SIG-M5 (cell line): ENCODE results near the gene KCNK1.
"Not testable (repeated sequence)": the region's sequence is repeated elsewhere in the genome, so short reads cannot be mapped to it uniquely, and the experiment has no call there.

Experiments
- DNase-seq: peaks from one replicate; lab custom pipeline; 2025; lab: John Stamatoyannopoulos, UW

Gene KCNK1

DNA sequence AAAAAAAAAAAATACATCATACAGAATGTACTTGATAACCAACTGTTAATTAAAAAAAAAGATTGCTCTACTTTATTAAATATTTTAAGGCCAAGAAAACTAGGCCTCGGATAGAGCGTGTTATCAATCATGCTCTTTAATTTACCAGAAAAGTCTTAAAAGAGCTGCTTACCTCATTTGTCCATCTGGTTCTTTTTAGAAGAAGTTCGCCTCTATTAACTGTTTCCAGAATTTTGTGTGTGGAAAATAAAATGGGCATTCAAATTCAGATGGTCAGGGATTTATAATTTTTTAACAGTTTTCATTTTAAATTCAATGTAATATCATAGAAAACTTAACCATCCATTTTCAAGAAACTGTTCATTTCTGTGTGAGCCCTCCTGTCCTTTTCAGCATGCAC is 53.8 kb downstream of the KCNK1 start:
- DNase-seq = no peak

DNA sequence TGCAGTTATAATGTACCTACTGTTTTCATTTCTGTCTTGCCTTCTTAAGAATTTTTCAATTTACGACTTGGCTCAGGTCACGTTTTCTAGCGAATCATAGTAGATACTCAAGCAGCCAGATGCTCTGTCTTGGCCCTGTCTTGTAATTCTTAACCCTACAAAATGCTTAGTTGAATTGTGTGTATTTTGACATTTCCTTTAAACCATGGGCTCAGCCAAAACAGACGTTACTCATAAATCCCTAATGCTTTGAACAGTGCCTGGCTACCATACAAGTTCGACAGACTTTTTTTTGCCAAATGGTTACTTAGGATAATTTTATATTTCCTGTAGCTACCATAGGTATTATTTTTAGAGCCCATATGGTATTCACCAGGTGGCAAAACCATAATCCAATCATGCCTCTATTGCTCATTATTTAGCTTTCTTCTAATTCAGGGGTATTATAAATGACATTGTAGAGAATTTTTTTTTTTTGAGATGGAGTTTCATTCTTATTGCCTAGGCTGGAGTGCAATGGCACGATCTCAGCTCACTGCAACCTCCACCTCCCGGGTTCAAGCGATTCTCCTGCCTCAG is 54.3 kb downstream of the KCNK1 start:
- no peak for DNase-seq

DNA sequence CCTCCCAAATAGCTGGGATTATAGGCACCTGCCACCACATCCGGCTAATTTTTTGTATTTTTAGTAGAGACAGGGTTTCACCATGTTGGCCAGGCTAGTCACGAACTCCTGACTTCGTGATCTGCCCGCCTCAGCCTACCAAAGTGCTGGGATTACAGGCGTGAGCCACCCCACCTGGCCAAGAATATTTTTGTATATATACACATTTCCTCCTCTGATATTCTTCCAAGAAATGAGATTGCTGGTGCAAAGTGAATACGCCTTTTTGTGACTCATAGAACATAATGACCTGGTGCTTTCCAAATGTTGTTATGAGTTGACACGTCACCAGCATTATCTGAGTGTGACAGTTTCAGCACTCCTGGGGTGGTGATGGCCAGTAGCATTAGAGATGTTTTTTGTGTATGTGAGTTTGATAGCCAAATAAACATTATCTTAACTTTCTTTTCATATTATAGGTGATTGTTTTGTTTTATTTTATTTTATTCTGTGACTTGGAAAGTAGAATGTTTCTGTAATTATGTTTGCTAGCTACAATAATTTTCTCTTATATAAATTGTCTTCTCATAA is 54.9 kb downstream of the KCNK1 start:
- DNase-seq = no peak

DNA sequence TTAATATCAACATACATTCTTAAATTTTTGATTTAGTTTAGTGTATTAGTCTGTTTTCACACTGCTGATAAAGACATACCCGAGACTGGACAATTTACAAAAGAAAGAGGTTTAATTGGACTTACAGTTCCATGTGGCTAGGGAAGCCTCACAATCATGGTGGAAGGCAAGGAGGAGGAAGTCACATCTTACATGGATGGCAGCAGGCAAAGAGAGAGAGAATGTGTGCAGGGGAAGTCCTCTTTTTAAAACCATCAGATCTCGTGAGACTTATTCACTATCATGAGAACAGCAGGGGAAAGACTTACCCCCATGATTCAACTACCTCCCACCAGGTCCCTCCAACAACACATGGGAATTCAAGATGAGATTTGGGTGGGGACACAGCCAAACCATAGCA is 56.5 kb downstream of the KCNK1 start:
- DNase-seq = not testable (repeated sequence)

DNA sequence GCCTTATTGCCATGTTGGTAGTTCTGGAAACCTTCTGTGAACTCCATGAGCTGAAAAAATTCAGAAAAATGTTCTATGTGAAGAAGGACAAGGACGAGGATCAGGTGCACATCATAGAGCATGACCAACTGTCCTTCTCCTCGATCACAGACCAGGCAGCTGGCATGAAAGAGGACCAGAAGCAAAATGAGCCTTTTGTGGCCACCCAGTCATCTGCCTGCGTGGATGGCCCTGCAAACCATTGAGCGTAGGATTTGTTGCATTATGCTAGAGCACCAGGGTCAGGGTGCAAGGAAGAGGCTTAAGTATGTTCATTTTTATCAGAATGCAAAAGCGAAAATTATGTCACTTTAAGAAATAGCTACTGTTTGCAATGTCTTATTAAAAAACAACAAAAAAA is 57.4 kb downstream of the KCNK1 start:
- no peak for DNase-seq

DNA sequence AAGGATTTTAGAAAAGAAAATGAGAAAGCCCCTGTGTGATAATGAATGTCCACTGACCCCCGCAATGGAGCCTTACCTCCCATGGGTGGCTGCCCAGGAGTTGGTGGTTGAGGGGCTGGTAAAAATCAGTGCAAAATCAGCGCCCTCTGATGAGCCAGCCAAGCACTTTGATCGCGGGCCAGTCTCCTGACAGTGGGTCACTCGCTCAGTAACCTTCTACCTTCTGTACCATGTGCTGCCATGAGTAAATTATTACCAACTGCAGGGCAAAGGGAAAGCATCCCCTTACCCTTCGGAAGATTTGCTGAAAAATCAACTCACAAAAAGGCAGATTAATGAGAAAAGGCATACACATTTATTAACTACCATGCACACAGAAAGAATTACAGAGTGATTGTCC is 58.8 kb downstream of the KCNK1 start:
- no peak for DNase-seq

DNA sequence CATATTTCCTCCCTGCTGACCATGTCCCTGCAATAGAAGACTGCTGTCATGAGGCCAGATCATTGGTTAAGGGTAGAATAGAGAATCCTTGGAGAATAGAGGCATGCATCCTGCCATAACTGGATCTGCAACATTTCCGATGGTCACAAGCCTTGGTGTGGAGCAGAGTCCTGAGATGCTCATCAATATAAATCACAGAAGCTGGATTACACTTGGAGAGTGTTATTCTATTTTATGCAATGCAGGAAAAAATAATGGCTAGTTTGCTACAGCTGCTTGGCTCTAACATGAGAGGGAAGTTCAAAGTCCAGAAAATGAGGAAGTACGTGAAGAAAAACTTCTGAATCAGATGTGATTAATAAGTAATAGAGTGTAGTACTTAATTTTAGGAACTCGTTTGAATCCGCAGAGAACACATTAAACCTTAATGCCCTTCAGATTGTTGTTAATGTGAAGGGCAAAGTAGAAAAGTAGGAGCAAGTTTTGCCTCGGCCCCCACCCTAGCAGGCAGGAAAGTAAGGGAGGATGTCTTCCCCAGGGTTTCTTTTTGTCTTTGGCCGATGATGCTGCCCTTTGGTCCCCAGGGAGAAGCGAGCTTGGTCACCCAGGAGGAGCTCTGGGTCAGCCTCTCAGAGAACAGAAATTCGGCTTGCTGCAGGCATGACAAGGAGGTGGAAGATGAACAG is 59.5 kb downstream of the KCNK1 start:
- DNase-seq = no peak

DNA sequence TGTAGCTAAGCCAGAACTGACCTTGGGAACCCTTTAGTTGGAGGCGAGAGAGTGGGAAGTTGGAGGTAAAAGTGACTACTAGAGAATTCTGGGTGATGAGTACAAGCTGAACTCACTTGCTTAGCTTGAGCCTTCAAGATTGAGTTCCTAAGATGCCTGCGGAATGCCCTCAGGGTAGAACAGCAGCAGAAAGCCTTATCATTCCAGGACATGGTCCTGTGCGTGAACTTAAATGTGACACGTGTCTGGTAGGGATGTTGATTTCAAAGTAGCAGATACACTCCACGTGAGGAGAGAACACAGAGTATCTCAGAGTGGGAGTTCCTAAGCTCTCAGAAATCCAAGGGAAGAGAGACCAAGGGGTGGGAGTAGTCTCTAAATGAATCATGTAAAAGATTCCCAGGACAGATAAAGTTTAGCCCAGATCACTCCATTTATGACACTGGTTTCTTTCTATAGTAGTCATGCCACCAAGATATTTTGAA is 60.1 kb downstream of the KCNK1 start:
- DNase-seq = no peak

DNA sequence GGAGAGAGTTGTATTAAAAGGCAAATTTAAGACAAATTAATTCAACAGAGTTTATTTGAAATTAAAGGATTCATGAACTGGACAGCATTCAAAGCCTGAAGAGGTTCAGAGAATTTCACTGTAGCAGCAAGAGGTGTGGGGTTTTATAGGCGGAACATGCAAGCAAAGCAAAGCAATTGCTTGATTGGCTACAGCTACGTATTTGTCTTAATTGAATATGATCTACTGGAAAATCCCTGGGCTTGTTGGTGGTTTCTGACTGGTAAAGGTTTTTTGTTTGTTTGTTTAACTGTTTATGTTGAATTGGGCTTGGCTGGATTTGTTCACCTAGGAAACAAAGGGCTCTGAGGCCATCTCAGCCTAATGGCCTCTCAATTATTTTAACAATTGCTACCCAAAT is 61.5 kb downstream of the KCNK1 start:
- no peak for DNase-seq

DNA sequence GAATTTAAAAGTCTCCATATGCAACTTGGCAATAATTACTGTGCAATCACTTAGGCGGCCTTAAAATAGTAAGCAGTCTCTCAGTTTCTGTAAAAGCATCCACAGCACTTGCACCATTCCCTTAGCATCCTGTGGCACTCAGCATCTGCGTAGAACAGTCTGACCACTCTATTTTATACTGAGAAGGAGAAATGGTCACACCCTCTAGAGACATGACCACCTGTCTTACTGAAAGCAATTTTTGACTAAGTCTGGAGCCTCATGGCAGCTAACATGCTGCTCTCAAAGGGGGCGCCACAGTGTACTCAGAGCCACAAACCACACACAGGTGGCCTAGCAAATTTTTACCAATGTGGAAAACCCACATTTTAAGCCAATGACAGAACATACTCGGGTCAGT is 62.0 kb downstream of the KCNK1 start:
- no peak for DNase-seq

DNA sequence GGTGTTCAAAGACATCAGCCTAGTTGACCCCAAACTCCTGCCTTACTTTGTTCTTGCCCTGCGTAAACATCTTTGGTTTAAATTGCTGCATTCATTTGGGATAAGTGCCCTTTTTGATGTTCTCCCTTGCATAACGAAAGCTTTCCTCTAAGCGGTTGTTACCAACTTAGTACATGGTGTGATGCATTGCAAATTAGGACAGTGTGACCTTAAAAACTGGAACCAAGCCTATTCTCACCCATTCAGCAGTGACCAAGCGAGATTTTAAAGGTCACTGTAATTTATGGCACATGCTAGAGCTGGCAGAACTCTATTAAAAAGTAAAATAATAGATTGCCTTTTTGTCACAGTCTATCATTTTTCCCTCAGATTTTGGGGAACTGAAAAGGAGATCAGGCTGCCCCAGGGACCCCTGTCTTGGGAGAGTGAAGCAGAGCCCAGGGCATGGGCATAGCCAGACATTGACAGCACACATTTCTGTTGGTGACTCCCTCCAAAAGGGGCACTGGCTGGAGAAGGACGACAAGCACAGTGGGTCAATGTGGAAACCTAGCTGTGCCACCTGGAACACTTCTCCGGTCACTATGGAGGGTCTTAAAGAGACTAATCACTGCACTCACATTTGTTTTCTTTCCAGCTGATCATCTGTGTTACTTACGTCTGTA is 63.9 kb downstream of the KCNK1 start:
- no peak for DNase-seq

DNA sequence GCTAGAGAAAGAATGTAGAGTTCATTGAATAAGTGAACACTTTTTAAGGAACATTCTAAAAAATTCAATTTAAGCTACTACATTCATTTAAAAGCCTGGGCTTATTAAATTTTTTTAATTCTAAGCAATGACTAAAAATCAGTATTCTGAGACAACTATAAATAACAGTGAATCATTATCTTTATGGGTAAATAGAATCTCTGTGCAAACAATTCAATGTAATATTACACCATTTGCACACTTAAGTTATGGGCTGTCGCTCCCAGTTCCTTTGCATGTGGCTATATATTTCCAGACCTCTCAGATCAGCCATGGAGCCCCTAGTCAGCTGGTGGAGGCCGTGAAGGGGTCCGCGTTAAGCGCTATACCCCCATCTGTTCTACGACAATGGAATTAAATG is 65.1 kb downstream of the KCNK1 start:
- no peak for DNase-seq

DNA sequence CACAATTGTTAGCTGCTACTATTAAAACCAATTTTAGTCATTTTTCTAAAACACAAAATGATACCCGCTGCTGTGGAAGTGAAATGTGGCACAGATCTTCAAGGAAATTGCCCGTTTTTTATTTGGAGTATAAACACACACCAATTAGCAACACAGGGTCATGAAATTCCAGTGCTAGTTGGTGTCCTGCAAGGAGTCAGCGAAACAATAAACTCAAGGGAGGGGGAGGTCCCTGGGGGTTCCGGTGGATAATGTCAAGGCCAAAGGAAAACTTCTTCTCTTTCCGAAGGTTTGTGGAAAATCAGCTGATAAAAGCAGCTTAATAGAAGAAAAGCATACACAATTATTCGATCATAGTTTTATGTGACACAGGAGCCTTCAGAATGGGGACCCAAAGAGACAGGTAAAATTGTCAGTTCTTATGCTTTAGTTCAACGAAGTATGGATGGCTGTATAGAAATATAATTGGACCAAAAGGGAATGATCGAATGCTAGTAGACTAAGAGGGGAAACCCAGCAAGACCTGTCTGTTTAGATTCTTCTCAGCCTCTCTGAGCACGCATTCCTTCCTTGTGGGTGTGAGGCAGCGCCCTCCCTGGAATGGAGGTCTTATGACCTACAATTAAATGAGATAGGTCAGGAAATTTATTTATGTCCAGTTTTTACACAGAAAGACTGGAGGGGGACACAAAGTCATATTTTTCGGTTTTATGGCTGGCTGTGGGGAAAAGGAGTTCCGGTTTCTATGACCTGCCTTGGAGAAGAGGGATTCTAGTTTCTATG is 65.9 kb downstream of the KCNK1 start:
- DNase-seq = no peak

DNA sequence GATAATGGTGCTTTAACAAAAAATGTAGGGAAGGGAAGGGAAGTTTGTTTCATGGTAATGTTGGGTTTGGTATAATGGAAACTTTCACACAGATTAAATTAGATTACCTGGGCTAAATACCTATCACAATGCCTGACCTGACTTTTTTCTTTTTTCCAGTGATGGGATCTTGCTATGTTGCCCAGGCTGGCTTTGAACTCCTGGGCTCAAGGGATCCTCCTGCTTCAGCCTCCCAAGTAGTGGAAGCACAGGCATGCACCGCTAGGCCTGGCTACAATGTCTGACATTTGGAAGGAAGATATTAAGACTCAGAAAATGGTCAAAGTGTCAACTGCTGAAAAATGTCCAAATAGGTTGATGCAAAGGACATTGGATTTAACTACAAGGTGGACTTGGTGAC is 67.4 kb downstream of the KCNK1 start:
- DNase-seq = no peak

DNA sequence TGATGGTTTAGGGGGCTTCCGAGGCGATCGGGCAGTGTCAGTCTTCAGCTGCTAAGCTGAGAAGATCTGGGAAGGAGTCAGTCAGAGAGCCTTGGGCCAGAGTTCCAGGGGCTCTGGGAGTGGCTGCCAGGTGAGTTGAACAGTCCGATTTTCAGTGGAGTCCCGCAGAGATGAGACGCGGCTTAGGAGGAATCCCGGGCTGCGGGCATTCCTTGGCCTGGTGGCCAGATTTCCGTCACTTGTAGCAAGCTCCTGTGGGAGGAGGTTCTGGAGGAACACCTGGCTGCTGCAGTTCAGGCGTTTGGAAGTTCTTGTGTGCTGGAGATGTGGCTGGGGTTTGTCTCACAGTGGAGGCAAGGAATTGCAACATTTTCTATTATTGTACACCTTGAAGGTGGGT is 72.7 kb downstream of the KCNK1 start:
- DNase-seq = not testable (repeated sequence)

DNA sequence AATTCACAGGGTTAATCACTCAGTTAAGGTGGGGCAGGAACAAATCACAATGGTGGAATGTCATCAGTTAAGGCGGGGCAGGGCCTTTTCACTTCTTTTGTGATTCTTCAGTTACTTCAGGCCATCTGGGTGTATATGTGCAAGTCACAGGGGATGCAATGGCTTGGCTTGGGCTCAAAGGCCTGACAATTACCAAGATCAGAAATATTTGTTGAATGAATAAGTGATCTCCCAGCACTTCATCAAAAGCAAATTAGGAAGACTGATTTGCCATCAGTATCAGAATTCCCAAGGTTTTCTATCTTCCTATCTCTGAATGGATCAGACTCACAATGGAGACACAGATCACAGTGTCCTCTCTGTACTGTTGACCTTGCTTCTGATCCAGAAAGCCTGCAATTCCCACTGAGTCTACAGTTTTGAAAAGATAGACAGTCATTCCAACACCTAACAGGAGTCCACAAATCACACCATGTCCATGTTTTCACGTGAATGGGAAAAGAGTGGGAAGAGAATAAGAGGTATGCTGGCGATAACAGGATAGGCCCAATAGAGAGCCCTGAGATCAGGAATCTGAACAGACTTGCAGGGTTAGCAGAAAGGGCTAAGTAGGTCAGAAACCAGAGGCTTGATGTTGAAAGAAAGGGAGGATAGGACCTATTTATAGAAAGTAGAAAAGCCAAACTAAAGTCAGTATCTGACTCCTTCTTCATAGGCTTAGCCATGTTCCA is 75.3 kb downstream of the KCNK1 start:
- no peak for DNase-seq

DNA sequence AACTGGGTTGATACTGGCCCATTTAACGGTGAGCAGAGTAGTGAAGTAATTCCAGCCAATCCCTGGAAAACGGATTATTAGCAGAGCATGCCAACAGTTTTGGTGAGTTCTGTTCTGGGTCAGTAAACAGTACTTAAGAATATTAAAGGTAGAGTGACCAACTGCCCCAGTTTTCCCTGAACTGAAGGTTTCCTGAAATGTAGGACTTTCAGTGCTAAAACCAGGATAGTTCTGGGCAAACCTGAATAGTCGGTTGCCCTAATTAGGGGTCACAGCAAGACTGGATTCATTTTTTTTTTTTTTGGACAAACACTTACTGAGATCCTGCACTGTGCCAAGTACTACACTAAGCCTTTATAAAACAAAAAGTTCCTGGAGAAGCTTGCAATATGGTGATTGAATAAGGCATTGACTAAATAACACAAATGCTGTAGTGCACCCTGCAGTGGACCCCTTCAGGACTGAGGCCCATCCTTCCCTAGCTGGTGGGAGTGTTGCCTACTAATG is 75.9 kb downstream of the KCNK1 start:
- DNase-seq = no peak

DNA sequence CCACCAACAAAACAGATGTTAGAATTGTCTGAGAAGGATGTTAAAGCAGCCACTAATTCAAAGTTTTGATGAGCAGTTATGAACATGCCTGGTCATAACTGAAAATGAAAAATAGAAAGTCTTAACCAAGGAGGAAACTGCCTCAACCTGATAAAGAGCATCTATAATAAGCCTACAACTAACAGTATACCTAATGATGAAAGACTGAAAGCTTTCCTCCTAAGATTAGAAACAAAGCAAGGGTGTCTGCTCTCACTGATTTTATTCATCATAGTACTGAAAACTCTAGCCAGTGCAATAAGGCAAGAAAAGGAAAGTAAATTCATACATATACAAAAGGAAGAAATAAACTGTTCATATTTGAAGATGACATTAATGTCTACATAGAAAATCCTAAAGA is 82.0 kb downstream of the KCNK1 start:
- no peak for DNase-seq

DNA sequence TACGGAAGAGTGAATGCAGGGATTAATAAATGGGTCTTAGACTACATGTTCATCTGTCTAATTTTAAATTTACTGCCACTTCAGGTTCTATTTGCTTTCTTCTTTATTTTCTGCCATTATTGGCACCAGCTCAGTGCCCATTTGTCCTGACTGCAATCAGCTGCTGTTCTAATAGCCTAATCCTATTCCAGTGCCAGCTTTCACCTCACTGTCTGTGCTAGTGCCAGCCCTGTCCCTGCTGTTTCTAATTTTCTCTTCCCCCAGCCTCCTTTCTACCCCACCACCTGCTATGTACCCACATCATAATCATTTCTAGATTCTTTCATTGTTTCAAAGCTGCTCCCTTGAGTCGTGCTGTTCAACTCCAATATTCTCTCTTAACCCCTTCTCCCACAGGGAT is 86.4 kb downstream of the KCNK1 start:
- no peak for DNase-seq

DNA sequence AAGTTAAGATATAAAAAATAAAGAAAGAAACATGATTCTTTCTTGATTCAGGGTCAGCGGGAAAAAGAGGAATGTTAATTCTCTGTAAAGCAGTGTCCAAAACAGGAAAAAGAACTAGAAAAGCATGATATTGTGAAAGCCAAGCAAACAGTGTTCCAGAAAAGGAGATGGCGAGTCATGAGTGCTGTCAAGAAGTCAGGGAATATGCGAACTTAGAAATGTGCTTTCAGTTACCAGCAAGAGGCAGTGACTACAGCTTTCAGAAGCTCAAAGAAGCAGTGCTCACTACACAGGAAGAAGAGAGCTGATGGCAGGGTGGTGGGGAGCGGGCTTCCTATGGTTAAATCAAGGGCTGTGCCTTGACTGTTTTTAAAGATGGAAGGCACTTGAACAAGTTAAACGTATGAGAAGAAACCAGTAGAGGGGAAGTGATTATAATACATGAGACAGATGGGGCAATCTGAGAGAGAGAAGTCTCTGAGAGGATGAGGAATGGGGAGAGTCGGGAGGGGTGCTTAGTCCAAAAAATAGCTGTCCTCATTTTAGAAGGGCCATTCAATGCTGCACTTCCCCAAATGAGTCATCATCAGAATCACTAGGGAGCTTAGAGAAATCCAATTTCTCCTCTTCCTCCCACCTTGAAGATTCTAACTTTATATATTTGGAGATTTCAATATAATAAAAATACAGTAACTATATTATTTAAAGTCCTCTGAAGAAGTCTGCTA is 90.4 kb downstream of the KCNK1 start:
- DNase-seq = no peak
